H9 (cell line): Measurements from ENCODE around the gene ISG15. TPM values are rescaled to one million over a fixed set of nuclear protein-coding genes. Genes with fewer than 3 reads are reported as not detected.

Source experiments
- DNase-seq: peaks from one replicate; pipeline ENCODE4 v3.0.0-alpha.2; 2017
- H2AFZ ChIP-seq: one replicate; pipeline ENCODE4 v1.6.1; 2013; ENCODE audit warnings: mild to moderate bottlenecking, low read length, control low read depth, moderate library complexity
- H2AK5ac ChIP-seq: 2 replicates; pipeline ENCODE4 v1.6.1; 2013; ENCODE audit warnings: low read length, control low read depth, mixed read lengths; ENCODE audit not compliant: insufficient read length
- H2BK120ac ChIP-seq: one replicate; pipeline ENCODE4 v1.6.1; 2013; ENCODE audit warnings: low read depth, mild to moderate bottlenecking, low read length, control low read depth, inconsistent platforms; ENCODE audit not compliant: poor library complexity, severe bottlenecking
- H2BK12ac ChIP-seq: 2 replicates; pipeline ENCODE4 v1.6.1; 2013; ENCODE audit warnings: low read length, control low read depth, mixed read lengths, low read depth; ENCODE audit not compliant: insufficient read length
- H2BK15ac ChIP-seq: 2 replicates; pipeline ENCODE4 v1.6.1; 2013; ENCODE audit warnings: low read depth, low read length, control low read depth
- H2BK20ac ChIP-seq: one replicate; pipeline ENCODE4 v1.6.1; 2013; ENCODE audit warnings: low read depth, mild to moderate bottlenecking, low read length, control low read depth, inconsistent platforms; ENCODE audit not compliant: poor library complexity, severe bottlenecking
- H2BK5ac ChIP-seq: 2 replicates; pipeline ENCODE4 v1.6.1; 2013; ENCODE audit warnings: low read length, control low read depth, mixed read lengths; ENCODE audit not compliant: insufficient read length
- H3K14ac ChIP-seq: 2 replicates; pipeline ENCODE4 v1.6.1; 2013; ENCODE audit warnings: low read length, control low read depth; ENCODE audit not compliant: insufficient read depth
- H3K18ac ChIP-seq: 2 replicates; pipeline ENCODE4 v1.6.1; 2013; ENCODE audit warnings: low read depth, mild to moderate bottlenecking, mixed read lengths, low read length, control low read depth; ENCODE audit not compliant: insufficient read length
- H3K23ac ChIP-seq: 2 replicates; pipeline ENCODE4 v1.6.1; 2013; ENCODE audit warnings: low read length, control low read depth, mixed read lengths, low read depth; ENCODE audit not compliant: insufficient read length
- H3K23me2 ChIP-seq: 2 replicates; pipeline ENCODE4 v1.6.1; 2013; ENCODE audit warnings: low read depth, mild to moderate bottlenecking, mixed read lengths, low read length, control low read depth; ENCODE audit not compliant: insufficient read length, poor library complexity, severe bottlenecking
- H3K27ac ChIP-seq: 2 replicates; pipeline ENCODE4 v1.5.1; 2013; ENCODE audit warnings: low read length, control low read depth, mixed read lengths, low read depth; ENCODE audit not compliant: insufficient read length
- H3K27me3 ChIP-seq: 2 replicates; pipeline ENCODE4 v1.6.1; 2013; ENCODE audit warnings: low read length, control low read depth, inconsistent platforms; ENCODE audit not compliant: insufficient read depth
- H3K4ac ChIP-seq: 2 replicates; pipeline ENCODE4 v1.6.1; 2013; ENCODE audit warnings: low read depth, mild to moderate bottlenecking, control low read depth, inconsistent platforms, low read length, moderate library complexity
- H3K4me1 ChIP-seq: 2 replicates; pipeline ENCODE4 v1.6.1; 2013; ENCODE audit warnings: low read length, control low read depth, inconsistent platforms; ENCODE audit not compliant: insufficient read depth
- H3K4me2 ChIP-seq: 2 replicates; pipeline ENCODE4 v1.6.1; 2013; ENCODE audit warnings: low read length, control low read depth, mixed read lengths; ENCODE audit not compliant: insufficient read length, insufficient read depth
- H3K56ac ChIP-seq: 2 replicates; pipeline ENCODE4 v1.6.1; 2013; ENCODE audit warnings: low read depth, mild to moderate bottlenecking, mixed read lengths, low read length, control low read depth; ENCODE audit not compliant: insufficient read length
- H3K79me1 ChIP-seq: 2 replicates; pipeline ENCODE4 v1.6.1; 2013; ENCODE audit warnings: low read depth, mild to moderate bottlenecking, moderate library complexity, low read length, control low read depth, inconsistent platforms; ENCODE audit not compliant: insufficient read depth, poor library complexity, severe bottlenecking
- H3K79me2 ChIP-seq: 2 replicates; pipeline ENCODE4 v1.6.1; 2013; ENCODE audit warnings: low read length, control low read depth, inconsistent platforms; ENCODE audit not compliant: insufficient read depth
- H3K9ac ChIP-seq: 2 replicates; pipeline ENCODE4 v1.6.1; 2013; ENCODE audit warnings: low read length, control low read depth, mixed read lengths; ENCODE audit not compliant: insufficient read length; ENCODE audit errors: extremely low read depth
- H3K9me3 ChIP-seq: one replicate; pipeline ENCODE4 v1.6.1; 2013; ENCODE audit warnings: low read depth, low read length, inconsistent platforms; ENCODE audit not compliant: control insufficient read depth
- H3T11ph ChIP-seq: one replicate; pipeline ENCODE4 v1.6.1; 2013; ENCODE audit warnings: mild to moderate bottlenecking, low read length, control low read depth, inconsistent platforms
- H4K20me1 ChIP-seq: one replicate; pipeline ENCODE4 v1.6.1; 2013; ENCODE audit not compliant: control insufficient read depth, insufficient read length, insufficient read depth
- H4K5ac ChIP-seq: 2 replicates; pipeline ENCODE4 v1.6.1; 2013; ENCODE audit warnings: low read depth, mild to moderate bottlenecking, mixed read lengths, low read length, control low read depth; ENCODE audit not compliant: insufficient read length
- H4K8ac ChIP-seq: replicated peaks from 2 replicates; pipeline ENCODE4 v1.6.1; 2013; ENCODE audit warnings: low read length, control low read depth, mixed read lengths, low read depth; ENCODE audit not compliant: insufficient read length
- H4K91ac ChIP-seq: 2 replicates; pipeline ENCODE4 v1.6.1; 2013; ENCODE audit warnings: low read depth, mild to moderate bottlenecking, moderate library complexity, mixed read lengths, low read length, control low read depth; ENCODE audit not compliant: insufficient read length
- H3K27ac Mint-ChIP-seq, 3 experiments: 2 replicates in 2 of 3; 3 replicates in 1 of 3; pipeline ENCODE4 v1.8.0; 2020 to 2021; ENCODE audit warnings: mixed read lengths in 3 of 3, mild to moderate bottlenecking in 1 of 3, moderate library complexity in 1 of 3
- H3K27me3 Mint-ChIP-seq: 2 replicates; pipeline ENCODE4 v1.8.0; 2021; ENCODE audit warnings: low read depth, mild to moderate bottlenecking, moderate library complexity, mixed read lengths
- H3K36me3 Mint-ChIP-seq, 3 experiments: 2 replicates in 2 of 3; 3 replicates in 1 of 3; pipeline ENCODE4 v1.8.0; 2020 to 2021; ENCODE audit warnings: low read depth in 3 of 3, mixed read lengths in 3 of 3; ENCODE audit not compliant: insufficient read depth in 1 of 3
- H3K4me1 Mint-ChIP-seq, 2 experiments: 2 replicates each; pipeline ENCODE4 v1.8.0; 2020; ENCODE audit warnings: mixed read lengths in 2 of 2
- H3K4me3 Mint-ChIP-seq, 2 experiments: 2 replicates in 1 of 2; 3 replicates in 1 of 2; pipeline ENCODE4 v1.8.0; 2020 to 2021; ENCODE audit warnings: mild to moderate bottlenecking in 2 of 2, mixed read lengths in 2 of 2, moderate library complexity in 1 of 2
- H3K9me3 Mint-ChIP-seq, 2 experiments: 2 replicates in 1 of 2; 3 replicates in 1 of 2; pipeline ENCODE4 v1.8.0; 2020; ENCODE audit warnings: mild to moderate bottlenecking in 2 of 2, mixed read lengths in 2 of 2, moderate library complexity in 1 of 2
- WGBS: extraction: QIAGEN DNeasy Blood & Tissue Kit; methylation state at CpG from one replicate; pipeline ENCODE4 v1.1.7; 2013; ENCODE audit warnings: missing lambda C conversion rate, low lambda C conversion rate, mixed read lengths; ENCODE audit not compliant: insufficient read length; ENCODE audit errors: extremely low coverage; 5-methylcytosine and 5-hydroxymethylcytosine counted together
- total RNA-seq: library from RNA; stranded (reverse); gene quantifications from 2 replicates; pipeline ENCODE4 v1.2.1, GENCODE V29; 2021
- TF ChIP-seq, protein P1 (sequence below): fragments of 200-600 bp; sonication (generic); conservative IDR thresholded peaks from 3 replicates; pipeline ENCODE4 v1.8.0; 2021; ENCODE audit warnings: antibody characterized with exemption, mild to moderate bottlenecking

The ISG15 gene
- total RNA-seq, 1 experiment from 2014 or later = 39.7 TPM

DNA sequence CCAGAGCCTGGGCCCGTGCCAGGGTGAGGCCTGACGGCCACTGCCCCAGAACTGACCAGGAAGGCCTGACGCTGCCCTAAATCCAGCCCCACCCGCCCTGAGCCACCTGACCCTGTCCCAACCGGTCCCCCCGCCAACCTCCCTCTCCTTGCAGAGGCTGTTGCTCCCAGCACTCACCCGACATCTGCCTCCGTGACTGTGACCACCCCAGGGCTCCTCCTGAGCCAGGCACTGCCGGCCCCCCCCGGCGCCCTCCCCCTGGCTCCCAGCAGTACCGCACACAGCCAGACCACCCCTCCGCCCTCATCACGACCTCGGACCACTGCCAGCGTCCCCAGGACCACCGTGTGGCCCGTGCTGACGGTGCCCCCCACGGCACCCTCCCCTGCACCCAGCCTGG, 32.9 kb downstream of the ISG15 start:
- no peaks in the 10 kb centered on the region for H3K79me2 ChIP-seq
- Mint-ChIP-seq H3K9me3 (no peaks in the 10 kb centered on the region; a peak in 1 of 5 replicates), H3K4me3 (no peak overlapping the region), H3K27me3 (no peaks in the 10 kb centered on the region; the same call in 1 of the 2 replicates), H3K36me3 (peaks cover 10 to 52% (median 43%) of the 10 kb centered on the region in 3 experiments), H3K4me1 (no peaks in the 10 kb centered on the region; a peak in 1 of 4 replicates), H3K27ac (no peak overlapping the region)
- no peak overlapping the region for H3K56ac ChIP-seq
- peaks cover 3% of the 10 kb centered on the region for H4K20me1 ChIP-seq
- no peak overlapping the region for H2AK5ac ChIP-seq
- no peak overlapping the region for H2BK5ac ChIP-seq
- H2BK12ac ChIP-seq = no peak overlapping the region
- H3K18ac ChIP-seq = no peak overlapping the region
- H3K4me2 ChIP-seq = no peak overlapping the region
- H3T11ph ChIP-seq = no peak overlapping the region
- H3K4me1 ChIP-seq = no peaks in the 10 kb centered on the region
- no CpG with 5 or more reads among the region's 20 CpGs for WGBS
- H2BK20ac ChIP-seq = no peak overlapping the region
- H4K91ac ChIP-seq = no peak overlapping the region
- no peak for DNase-seq
- no peak overlapping the region for H4K8ac ChIP-seq
- peaks cover 1% of the 10 kb centered on the region for H3K23me2 ChIP-seq
- no peaks in the 10 kb centered on the region for H3K79me1 ChIP-seq
- no peak overlapping the region for H3K23ac ChIP-seq
- no peak overlapping the region for H3K14ac ChIP-seq
- no peak overlapping the region for H2BK120ac ChIP-seq
- no peaks in the 10 kb centered on the region for H3K9me3 ChIP-seq
- TF ChIP-seq, protein P1, sequence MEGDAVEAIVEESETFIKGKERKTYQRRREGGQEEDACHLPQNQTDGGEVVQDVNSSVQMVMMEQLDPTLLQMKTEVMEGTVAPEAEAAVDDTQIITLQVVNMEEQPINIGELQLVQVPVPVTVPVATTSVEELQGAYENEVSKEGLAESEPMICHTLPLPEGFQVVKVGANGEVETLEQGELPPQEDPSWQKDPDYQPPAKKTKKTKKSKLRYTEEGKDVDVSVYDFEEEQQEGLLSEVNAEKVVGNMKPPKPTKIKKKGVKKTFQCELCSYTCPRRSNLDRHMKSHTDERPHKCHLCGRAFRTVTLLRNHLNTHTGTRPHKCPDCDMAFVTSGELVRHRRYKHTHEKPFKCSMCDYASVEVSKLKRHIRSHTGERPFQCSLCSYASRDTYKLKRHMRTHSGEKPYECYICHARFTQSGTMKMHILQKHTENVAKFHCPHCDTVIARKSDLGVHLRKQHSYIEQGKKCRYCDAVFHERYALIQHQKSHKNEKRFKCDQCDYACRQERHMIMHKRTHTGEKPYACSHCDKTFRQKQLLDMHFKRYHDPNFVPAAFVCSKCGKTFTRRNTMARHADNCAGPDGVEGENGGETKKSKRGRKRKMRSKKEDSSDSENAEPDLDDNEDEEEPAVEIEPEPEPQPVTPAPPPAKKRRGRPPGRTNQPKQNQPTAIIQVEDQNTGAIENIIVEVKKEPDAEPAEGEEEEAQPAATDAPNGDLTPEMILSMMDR = no peak
- H3K9ac ChIP-seq = no peak overlapping the region
- H2BK15ac ChIP-seq = no peak overlapping the region
- no peak overlapping the region for H4K5ac ChIP-seq
- no peaks in the 10 kb centered on the region for H3K27me3 ChIP-seq
- no peak overlapping the region for H2AFZ ChIP-seq
- H3K4ac ChIP-seq = no peak overlapping the region
- no peak overlapping the region for H3K27ac ChIP-seq
